Esophagus muscularis mucosa (tissue), 4 donors: ENCODE measurements around the gene NEUROD4.

Experiments
- CTCF ChIP-seq, 3 experiments: fragments of 200-600 bp in 2 of 3; fragments of 450-650 bp in 1 of 3; sonication (generic) in 2 of 3; IDR thresholded peaks; one replicate each; pipeline ENCODE4 v1.5.1; 2017 to 2019; ENCODE audit warnings: antibody characterized with exemption in 3 of 3, mild to moderate bottlenecking in 2 of 3, moderate library complexity in 1 of 3
- EP300 ChIP-seq: sonication (generic); formaldehyde crosslinking; IDR thresholded peaks from one replicate; pipeline ENCODE4 v1.6.1; 2017; ENCODE audit warnings: antibody characterized with exemption
- POLR2A ChIP-seq: fragments of 450-650 bp; IDR thresholded peaks from one replicate; pipeline ENCODE4 v1.6.1; 2017; ENCODE audit warnings: antibody characterized with exemption, moderate library complexity, mild to moderate bottlenecking, low read depth

DNA sequence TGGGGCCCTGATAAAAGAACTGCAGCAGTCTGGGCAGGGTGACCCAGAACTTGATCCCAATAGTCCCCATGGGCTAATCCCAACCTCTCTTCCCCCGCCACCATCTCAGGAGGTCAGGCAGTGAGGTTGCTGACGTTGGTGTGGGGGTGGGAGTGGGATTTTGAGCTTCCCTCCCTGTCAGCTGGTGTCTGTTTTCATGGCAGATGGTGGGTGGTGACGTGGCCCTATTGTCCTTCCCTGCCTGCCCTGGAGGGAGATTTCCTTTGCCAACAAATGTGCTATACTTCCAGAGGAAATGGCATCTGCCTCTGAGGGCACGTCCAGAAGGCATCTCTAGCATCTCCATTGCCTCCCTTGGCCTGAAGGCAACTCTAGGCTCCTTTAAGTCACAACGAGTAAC lies 37.7 kb downstream of the NEUROD4 start:
- TF ChIP-seq CTCF (IDR thresholded peaks at IDR 0.05) (no peak), POLR2A (no peak), EP300 (no peak)
